T-helper 2 cell treated with Interferon-gamma antibody and Interleukin-4, amounts not matched to agents 5 μg/mL and 100 μg/mL, for 36 hours (primary cell): ENCODE measurements around the gene CMTM4.
"Not testable (repeated sequence)": the region's sequence is repeated elsewhere in the genome, so short reads cannot be mapped to it uniquely, and the experiment has no call there.

Source experiments
- DNase-seq: peaks from one replicate; pipeline ENCODE4 v3.0.0; 2021; ENCODE audit warnings: low spot score
- H3K27ac Mint-ChIP-seq: one replicate; pipeline ENCODE4 v1.8.0; 2021; ENCODE audit warnings: mild to moderate bottlenecking, mixed read lengths
- H3K27me3 Mint-ChIP-seq: one replicate; pipeline ENCODE4 v1.8.0; 2021; ENCODE audit warnings: low read depth, mixed read lengths
- H3K36me3 Mint-ChIP-seq: one replicate; pipeline ENCODE4 v1.8.0; 2021; ENCODE audit warnings: low read depth, mixed read lengths
- H3K4me1 Mint-ChIP-seq: one replicate; pipeline ENCODE4 v1.8.0; 2021; ENCODE audit warnings: low read depth, mixed read lengths
- H3K4me3 Mint-ChIP-seq: one replicate; pipeline ENCODE4 v1.8.0; 2022; ENCODE audit warnings: mild to moderate bottlenecking, moderate library complexity, mixed read lengths
- H3K9me3 Mint-ChIP-seq: one replicate; pipeline ENCODE4 v1.8.0; 2021; ENCODE audit warnings: mixed read lengths

CMTM4 gene

GRCh38 chr16:66676599-66676998 is 19.9 kb downstream of the CMTM4 start:
- Mint-ChIP-seq H3K4me1 (no peaks in the 10 kb centered on the region), H3K27ac (no peak overlapping the region), H3K4me3 (no peak overlapping the region), H3K27me3 (no peaks in the 10 kb centered on the region), H3K9me3 (no peaks in the 10 kb centered on the region), H3K36me3 (no peaks in the 10 kb centered on the region)
- no peak for DNase-seq

DNA sequence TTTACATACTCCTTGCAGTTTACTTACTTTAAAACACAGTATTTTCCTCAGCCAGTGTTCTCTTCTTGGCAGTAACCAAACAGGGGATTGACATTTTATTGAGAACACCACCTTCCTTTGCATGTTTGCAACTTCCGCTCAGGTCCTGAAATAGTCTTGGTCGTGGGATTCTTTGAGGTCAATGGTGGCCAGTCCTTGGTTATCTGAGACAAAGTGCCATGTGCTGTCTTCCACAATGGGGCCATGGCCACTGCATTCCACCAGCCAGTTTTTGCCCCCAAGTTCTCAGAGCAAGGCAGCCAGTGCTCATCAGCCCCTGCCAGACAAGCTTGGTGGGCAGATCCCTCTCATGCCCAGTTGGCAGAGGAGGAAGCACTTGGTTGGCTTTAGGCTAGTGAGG is 22.9 kb downstream of the CMTM4 start:
- Mint-ChIP-seq H3K27ac (no peak overlapping the region), H3K36me3 (no peaks in the 10 kb centered on the region), H3K27me3 (no peaks in the 10 kb centered on the region), H3K4me1 (no peaks in the 10 kb centered on the region), H3K4me3 (no peak overlapping the region), H3K9me3 (no peaks in the 10 kb centered on the region)
- DNase-seq: no peak

DNA sequence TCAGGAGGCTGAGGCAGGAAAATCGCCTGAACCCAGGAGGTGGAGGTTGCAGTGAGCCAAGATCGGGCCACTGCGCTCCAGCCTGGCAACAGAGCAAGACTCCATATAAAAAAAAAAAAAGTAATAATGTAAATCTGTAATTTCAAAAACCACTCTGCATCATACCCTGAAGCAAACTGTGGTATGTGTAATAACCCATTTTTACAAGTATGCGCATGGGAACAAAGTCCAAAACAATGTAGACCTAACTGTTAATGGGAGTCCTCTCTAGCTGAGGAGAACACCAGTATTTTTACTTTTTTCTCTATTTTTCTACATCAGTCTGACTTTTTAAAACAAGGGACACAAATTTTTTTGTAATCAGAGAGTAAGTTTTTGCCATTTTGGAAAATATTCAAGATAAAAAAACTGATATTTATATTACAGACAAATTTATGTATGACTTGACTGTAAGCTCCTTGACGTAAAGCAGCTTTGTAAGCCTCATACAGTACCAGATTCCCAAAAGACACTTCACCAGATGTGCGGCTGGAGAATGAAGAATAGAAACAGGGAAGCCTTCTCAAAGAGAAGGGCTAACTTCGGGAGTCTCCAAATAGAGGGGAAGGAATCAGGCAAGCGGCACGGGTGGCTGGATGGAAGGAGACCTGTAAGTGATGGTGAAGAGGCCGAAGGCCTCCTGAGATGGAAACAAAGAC is 25.7 kb downstream of the CMTM4 start:
- Mint-ChIP-seq H3K36me3 (no peaks in the 10 kb centered on the region), H3K4me1 (no peaks in the 10 kb centered on the region), H3K9me3 (no peaks in the 10 kb centered on the region), H3K4me3 (no peak overlapping the region), H3K27me3 (no peaks in the 10 kb centered on the region), H3K27ac (no peak overlapping the region)
- DNase-seq: no peak

- Mint-ChIP-seq H3K27me3 (no peaks in the 10 kb centered on the region), H3K27ac (no peak overlapping the region), H3K4me1 (no peaks in the 10 kb centered on the region), H3K4me3 (no peak overlapping the region), H3K36me3 (no peaks in the 10 kb centered on the region), H3K9me3 (no peaks in the 10 kb centered on the region)
- DNase-seq: no peak
Measured at GRCh38 chr16:66668777-66669444, 27.6 kb downstream of the CMTM4 start.

- no peak for DNase-seq
- H3K36me3 Mint-ChIP-seq: no peaks in the 10 kb centered on the region
- H3K4me1 Mint-ChIP-seq: no peaks in the 10 kb centered on the region
- H3K4me3 Mint-ChIP-seq: no peak overlapping the region
- peaks cover under 1% of the 10 kb centered on the region for H3K27me3 Mint-ChIP-seq
- no peaks in the 10 kb centered on the region for H3K9me3 Mint-ChIP-seq
- H3K27ac Mint-ChIP-seq: no peak overlapping the region
Measured at GRCh38 chr16:66667944-66668343, 28.6 kb downstream of the CMTM4 start.

- no peak overlapping the region for H3K27ac Mint-ChIP-seq
- no peaks in the 10 kb centered on the region for H3K36me3 Mint-ChIP-seq
- H3K4me1 Mint-ChIP-seq: peaks cover 2% of the 10 kb centered on the region
- DNase-seq: no peak
- no peaks in the 10 kb centered on the region for H3K9me3 Mint-ChIP-seq
- H3K27me3 Mint-ChIP-seq: peaks cover 24% of the 10 kb centered on the region
- H3K4me3 Mint-ChIP-seq: no peak overlapping the region
Measured at GRCh38 chr16:66662445-66663194, 33.9 kb downstream of the CMTM4 start.

DNA sequence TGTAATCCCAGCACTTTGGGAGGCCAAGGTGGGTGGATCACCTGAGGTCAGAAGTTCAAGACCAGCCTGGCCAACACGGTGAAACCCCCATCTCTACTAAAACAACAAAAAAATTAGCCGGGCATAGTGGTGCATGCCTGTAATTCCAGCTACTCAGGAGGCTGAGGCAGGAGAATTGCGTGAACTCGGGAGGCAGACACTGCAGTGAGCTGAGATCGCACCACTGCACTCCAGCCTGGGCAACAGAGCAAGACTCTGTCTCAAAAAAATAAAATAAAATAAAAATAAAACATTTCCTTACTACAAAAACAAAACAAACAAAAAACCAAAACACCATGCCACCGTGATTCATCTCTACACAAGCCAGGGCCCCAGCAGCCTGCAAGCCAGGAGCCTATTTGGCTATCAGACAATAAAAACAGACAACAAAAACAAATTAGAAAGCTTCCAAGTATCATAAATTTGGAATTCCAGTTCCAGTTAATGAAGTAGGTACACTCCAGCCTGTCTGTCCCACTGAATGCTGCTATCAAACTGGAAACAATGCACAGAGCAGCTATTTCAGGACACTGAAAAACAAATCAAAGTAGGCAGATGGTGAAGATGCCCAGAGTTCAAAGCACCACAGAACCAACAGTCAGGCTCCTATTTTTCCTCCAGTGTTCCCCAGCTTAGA is 34.7 kb downstream of the CMTM4 start:
- not testable (repeated sequence) for H3K4me3 Mint-ChIP-seq, DNase-seq, H3K36me3 Mint-ChIP-seq, H3K4me1 Mint-ChIP-seq, H3K9me3 Mint-ChIP-seq, H3K27ac Mint-ChIP-seq
- peaks cover 26% of the 10 kb centered on the region for H3K27me3 Mint-ChIP-seq

- Mint-ChIP-seq H3K9me3 (no peaks in the 10 kb centered on the region), H3K4me1 (peaks cover 2% of the 10 kb centered on the region), H3K4me3 (no peak overlapping the region), H3K36me3 (no peaks in the 10 kb centered on the region), H3K27me3 (peaks cover 31% of the 10 kb centered on the region), H3K27ac (no peak overlapping the region)
- DNase-seq: no peak
Measured at GRCh38 chr16:66661210-66661560, 35.4 kb downstream of the CMTM4 start.

DNA sequence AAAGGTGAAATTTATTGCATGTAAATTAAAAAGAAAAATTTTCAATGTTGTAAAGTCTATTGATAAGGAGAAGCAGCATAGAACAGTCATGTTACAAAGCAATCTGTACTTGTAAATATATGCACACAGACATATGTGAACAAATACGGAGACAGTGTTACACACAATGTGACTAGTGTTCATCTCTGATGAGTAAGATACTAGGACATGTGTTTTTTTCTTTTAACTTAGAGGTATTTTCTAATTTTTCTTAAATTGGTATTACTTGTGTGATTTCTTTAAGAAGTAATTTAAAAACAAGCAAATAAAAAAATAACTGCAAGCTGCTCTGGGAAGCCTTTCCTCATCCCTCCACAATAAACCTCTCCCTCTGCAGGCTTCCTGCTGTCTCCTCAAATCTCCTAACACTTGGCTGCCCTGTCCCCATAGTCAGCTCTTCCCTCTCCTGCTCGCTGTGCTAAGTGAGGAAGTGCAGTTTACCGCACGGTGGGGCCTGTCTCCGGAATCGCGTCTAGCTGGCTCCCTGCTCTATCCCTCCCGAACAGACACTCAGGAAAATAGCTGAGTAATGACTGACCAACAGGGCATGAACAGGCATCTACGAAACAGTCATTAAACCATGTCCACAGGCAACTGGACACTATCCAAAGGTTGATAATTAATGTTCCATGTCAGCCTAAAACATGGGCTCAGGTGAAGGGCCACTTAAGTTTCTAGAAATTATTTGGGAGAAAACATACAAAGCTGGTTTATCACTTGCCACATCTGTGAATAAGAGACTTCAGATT is 35.9 kb downstream of the CMTM4 start:
- no peak overlapping the region for H3K27ac Mint-ChIP-seq
- no peaks in the 10 kb centered on the region for H3K9me3 Mint-ChIP-seq
- H3K27me3 Mint-ChIP-seq: peaks cover 31% of the 10 kb centered on the region
- peaks cover 2% of the 10 kb centered on the region for H3K4me1 Mint-ChIP-seq
- H3K36me3 Mint-ChIP-seq: no peaks in the 10 kb centered on the region
- H3K4me3 Mint-ChIP-seq: no peak overlapping the region
- no peak for DNase-seq

- H3K4me1 Mint-ChIP-seq: peaks cover 2% of the 10 kb centered on the region
- DNase-seq: no peak
- H3K27ac Mint-ChIP-seq: no peak overlapping the region
- no peak overlapping the region for H3K4me3 Mint-ChIP-seq
- H3K9me3 Mint-ChIP-seq: no peaks in the 10 kb centered on the region
- H3K36me3 Mint-ChIP-seq: no peaks in the 10 kb centered on the region
- H3K27me3 Mint-ChIP-seq: peaks cover 31% of the 10 kb centered on the region
Measured at GRCh38 chr16:66658860-66659190, 37.7 kb downstream of the CMTM4 start.

DNA sequence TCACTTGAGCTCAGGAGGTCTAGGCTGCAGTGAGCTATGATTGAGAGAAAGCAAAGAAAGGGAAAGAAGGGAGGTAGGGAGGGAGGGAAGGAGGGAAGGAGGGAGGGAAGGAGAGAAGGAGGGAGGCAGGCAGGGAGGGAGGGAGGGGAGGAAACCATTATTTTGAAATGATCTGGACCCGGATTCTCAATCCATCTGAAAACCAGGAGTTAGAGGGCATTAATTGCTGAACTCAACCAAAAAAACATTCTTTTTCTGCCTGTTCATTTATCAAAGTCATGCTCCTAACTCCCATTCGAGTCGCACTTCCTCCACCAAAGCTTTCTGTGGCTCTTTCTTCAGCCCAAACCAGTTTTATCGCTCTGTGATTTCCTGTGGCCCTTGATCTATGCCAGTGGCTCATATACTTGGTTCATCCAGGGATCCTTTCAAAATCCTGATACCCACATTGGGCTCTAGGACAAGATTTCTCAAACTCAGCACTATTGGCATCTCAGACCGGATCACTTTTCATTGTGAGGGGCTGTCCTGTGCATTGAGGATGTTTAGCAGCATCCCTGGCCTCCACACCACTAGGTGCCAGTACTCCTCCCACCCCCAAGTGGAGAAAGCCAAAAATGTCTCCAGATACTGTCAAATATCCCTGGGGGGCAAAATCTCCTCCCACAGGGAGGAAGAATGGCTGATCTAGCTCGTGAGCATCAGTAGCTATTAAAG is 38.2 kb downstream of the CMTM4 start:
- H3K4me1 Mint-ChIP-seq: peaks cover 2% of the 10 kb centered on the region
- H3K9me3 Mint-ChIP-seq: no peaks in the 10 kb centered on the region
- H3K36me3 Mint-ChIP-seq: no peaks in the 10 kb centered on the region
- no peak for DNase-seq
- no peak overlapping the region for H3K4me3 Mint-ChIP-seq
- peaks cover 31% of the 10 kb centered on the region for H3K27me3 Mint-ChIP-seq
- no peak overlapping the region for H3K27ac Mint-ChIP-seq

- Mint-ChIP-seq H3K4me1 (peaks cover 5% of the 10 kb centered on the region), H3K27ac (no peak overlapping the region), H3K36me3 (no peaks in the 10 kb centered on the region), H3K27me3 (peaks cover 26% of the 10 kb centered on the region), H3K9me3 (no peaks in the 10 kb centered on the region), H3K4me3 (no peak overlapping the region)
- no peak for DNase-seq
Measured at GRCh38 chr16:66656547-66656946, 40.0 kb downstream of the CMTM4 start.
